NCI-H1417 (cell line): ENCODE results near the gene OR2F1.
"Not testable (repeated sequence)": the region's sequence is repeated elsewhere in the genome, so short reads cannot be mapped to it uniquely, and the experiment has no call there.

Source experiments
- DNase-seq, 3 experiments: peaks; one replicate each; lab custom pipeline; 2025; lab: John Stamatoyannopoulos, UW

Gene OR2F1

GRCh38 chr7:144009361-144009760 lies 54.7 kb downstream of the OR2F1 start:
- DNase-seq, result no peak

GRCh38 chr7:144010061-144010460 lies 55.4 kb downstream of the OR2F1 start:
- DNase-seq, result not testable (repeated sequence)

GRCh38 chr7:144010821-144011220 lies 56.2 kb downstream of the OR2F1 start:
- not testable (repeated sequence) for DNase-seq

- DNase-seq, result no peak
Measured at GRCh38 chr7:144011458-144012230, 57.0 kb downstream of the OR2F1 start.
